Inflammatory macrophage treated with lipopolysaccharide for 4 hours (primary cell): ENCODE data around the gene OR11L1.

ENCODE experiments used
- DNase-seq: peaks from one replicate; pipeline ENCODE4 v3.0.0-alpha.2; 2020

Gene OR11L1

GRCh38 chr1:247797518-247797917, 44.2 kb downstream of the OR11L1 start:
- no peak for DNase-seq
